SIG-M5 (cell line): Measurements from ENCODE around the gene C10orf105.

Experiments
- DNase-seq: peaks from one replicate; lab custom pipeline; 2025; lab: John Stamatoyannopoulos, UW

Gene C10orf105

DNA sequence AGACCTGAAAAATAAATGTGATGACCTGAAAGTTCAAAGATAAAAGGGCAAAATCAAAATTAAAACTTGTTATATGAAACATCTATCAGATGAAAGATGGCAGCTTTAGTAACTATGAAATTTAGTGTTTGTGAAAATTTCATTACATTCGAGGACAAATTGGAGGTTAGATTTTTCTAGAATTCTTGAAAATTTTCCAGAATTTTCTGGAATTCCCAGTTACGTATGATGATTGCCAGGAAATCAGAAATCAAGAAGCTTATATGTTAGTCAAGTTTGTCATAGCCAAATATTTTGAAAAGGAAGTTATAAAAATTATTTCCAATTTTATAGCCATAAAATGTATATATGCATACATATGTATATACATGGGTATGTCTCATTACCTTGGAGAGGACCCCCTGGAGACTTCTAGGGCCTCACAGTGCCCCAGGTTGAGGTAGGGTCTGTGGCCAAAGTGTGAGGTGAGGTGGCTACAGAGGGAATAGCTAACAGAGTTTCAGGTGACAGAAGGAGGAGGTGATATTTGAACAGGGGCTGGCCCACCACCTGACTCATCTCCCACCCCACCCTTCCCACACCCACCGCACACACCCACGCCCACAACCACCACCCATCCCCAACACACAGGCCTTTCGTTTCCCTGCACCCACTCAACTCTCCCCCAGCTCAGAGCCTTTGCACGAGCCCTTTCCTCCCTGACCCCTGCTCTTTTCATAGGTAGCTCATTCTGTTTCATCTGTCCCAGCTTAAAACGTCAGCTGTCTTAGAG, 21.5 kb downstream of the C10orf105 start:
- DNase-seq = no peak

DNA sequence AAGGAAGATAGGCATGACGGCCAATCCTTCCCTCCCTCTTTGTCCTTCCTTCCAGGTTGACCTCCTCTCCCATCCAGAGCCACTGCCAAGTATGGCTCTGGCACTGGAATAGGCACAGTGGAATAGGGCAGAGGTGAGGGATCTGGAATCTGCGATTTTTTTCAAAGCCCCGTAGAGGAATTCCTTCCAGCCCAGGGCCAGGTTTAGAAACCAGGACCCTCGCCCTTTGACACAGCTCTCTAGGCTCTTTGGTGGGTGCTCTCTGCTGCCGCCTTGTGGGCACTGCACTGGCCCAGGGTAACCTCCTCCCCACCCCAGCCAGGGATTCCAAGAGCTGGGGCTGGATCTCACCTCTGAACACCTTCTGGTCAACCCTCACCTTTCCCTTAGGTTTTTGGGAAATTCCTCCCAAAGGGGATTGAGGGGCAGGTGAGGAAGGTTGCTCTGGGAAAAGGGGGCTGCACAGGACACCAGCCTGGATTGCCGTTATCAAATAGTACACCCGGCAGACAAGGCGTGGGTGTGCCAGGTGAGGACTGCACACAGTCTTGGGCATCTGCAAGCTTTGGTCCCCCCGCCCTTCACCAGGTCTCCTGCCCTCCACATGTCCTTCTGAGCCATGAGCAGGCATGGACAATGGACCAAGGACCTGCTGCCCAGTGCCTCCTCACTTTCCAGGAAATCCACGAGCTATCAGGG, 22.8 kb downstream of the C10orf105 start:
- DNase-seq = no peak

- DNase-seq = no peak
These were observed 23.8 kb downstream of the C10orf105 start for GRCh38 chr10:71695502-71696476.

GRCh38 chr10:71694567-71694968, 25.0 kb downstream of the C10orf105 start:
- peak; percentile 51 for DNase-seq

DNA sequence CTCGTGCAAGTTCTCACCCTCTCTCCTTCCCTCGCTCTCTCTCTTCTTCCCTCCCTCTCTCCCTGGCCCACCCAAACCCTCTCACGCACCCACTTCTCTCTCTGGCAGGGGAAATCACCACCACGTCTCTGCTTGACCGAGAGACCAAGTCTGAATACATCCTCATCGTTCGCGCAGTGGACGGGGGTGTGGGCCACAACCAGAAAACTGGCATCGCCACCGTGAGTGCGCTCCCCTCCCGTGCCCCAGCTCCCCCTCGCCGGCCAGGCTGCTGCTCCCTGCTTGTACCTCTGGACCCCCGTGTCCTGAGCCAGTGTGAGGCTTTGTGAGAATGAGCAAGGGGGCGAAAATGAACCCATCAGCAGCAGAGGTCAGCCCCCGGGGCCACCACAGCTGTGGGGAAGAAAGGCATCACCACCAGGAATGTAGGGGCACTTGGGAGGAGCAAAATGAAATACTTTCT, 25.5 kb downstream of the C10orf105 start:
- no peak for DNase-seq

DNA sequence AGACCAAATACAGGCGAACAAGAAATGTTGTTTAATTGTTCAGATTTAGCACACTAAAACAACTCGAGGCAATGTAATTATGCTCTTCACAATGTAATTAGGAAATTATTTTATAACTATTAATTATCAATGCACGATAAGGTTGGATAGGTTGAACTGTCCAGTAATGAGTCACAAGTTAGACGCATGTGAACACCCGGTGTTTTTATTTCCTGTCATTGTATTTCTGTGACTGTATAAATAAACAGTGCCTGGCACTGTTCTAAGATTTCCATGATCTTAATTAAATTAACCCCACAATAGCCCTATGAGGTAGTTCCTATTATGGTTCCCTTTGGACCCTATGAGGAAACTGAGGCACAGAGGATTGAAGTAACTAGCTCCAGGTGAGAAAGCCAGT, 26.2 kb downstream of the C10orf105 start:
- DNase-seq = no peak

DNA sequence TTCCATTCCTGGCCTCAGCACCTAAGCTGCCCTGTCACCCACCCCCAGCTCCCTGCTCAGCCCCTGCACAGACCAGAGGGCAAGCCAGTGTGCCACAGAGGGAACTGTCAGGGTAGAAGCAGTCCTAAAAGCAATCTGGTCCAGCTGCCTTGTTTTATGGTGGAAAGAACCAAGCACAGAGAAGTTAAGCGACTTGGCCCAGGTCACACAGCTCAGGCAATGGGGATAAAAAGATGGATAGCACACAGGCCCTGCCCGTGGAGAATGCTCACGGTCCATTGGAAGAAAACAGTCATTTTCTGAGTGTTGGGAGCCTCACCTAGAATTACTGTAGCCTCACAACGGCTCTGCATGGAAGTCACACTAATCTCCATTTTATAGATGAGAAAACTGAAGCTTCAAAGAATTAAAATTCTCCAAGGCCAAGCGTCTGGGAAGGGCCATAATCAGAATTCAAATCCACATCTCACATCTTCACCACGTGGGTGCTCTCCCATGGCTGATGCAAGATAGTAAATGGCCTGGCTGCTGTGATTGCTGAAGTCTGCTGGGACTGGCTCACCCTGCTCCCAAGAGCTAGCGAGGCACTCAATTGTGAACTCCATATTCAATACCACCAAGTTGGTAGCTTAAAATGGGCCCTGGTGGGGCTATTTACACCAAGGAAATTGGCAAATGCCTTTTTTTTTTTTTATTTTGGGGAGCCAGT, 26.8 kb downstream of the C10orf105 start:
- no peak for DNase-seq

- DNase-seq = no peak
These were observed 28.2 kb downstream of the C10orf105 start for GRCh38 chr10:71691405-71691804.

GRCh38 chr10:71690094-71690720, 29.4 kb downstream of the C10orf105 start:
- no peak for DNase-seq

GRCh38 chr10:71688256-71688655, 31.3 kb downstream of the C10orf105 start:
- DNase-seq = no peak

GRCh38 chr10:71687480-71687879, 32.1 kb downstream of the C10orf105 start:
- no peak for DNase-seq

DNA sequence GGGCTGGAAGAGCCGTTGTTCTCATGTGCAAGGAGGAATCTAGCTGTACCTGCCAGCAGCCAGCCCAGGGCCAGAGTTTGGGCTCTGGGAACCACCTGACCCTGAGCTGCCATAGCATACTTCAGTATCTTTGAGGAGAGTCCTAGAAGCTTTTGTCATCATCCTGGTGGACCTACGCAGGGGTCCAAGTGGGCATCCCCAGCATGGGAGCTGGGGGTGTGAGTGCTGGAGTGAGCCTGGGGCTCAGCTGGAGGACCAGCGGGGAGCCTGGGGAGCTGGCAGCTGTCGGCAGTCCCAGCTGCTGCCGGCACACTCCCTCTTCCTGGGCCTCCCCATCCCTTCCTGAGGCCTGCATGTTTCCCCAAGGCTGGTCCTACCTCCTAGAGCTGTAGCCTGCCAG, 32.5 kb downstream of the C10orf105 start:
- DNase-seq = no peak

GRCh38 chr10:71685554-71686232, 33.9 kb downstream of the C10orf105 start:
- DNase-seq = no peak

DNA sequence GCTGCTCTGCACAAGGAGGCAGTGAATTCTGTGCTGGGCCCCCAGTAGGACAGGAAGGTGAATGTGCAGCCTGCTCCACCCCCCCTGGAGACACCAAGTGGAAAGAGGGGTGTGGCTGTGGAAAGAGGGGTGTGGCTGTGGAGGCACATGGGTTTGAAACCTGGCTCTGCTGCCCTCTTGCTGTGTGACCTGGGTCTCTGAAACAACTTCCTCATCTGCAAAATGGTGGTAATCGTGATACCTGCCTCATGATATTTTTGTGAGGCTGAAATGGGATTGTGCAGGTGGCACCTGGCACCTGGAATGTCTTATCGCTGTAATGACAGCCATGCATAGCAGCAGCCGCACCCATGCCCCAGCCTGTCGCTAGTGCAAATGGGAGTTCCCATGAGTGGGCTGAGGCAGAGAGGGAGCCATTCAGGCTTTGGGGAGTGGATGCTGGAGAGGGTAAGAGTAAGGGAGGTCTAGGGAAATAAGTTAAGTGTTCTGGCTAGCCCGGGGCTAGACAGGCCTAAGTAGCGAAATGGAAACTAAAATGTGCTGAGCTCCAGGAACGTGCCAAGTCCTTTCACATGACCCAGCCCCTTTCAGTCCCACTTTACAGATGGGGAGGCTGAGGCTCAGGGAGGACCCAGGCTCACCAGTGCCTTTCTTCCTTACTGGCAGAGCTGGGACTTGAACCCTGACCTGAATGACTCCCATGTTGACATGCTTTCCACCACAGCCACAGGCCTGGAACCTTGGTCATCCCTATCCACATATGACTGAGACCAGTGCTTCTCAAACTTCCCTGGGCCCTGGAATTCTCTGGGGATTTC, 35.0 kb downstream of the C10orf105 start:
- no peak for DNase-seq

DNA sequence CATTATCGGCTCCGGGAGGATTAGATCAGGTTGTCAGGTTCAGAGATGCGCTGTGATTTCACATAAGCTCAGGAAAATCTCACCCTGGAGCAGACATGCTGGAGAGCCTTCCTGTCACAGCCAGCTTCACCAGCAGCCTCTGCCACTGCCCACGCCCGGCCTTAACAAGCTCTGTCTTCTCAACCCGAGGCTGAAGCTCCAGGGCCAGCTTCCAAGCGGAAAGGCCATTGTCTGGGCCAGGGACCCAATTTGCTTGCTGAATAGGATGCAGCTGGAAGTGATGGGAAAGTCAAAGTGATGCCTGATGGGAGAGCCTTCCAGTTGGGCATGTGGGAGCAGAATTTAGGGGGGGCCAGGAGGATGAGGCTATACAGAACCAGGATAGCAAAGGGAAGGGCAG, 36.3 kb downstream of the C10orf105 start:
- no peak for DNase-seq

DNA sequence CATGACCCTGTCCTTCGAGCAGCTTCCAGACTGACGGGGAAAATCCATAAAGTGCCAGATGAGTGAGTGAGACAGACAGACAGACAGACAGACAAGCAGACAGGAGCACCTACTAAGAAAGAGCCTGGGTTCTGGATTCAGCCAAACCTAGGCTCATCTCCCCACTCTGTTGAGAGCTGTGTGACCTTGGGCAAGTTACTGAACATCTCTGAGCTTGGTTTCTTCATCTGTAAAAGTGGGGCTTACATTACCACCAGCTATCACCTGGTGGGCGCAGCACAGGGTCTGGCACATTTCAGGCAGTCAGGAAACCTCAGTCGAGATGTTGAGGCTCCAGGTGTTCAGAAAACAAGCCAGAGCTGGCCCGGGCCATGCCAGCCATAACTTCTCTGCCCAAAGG, 37.6 kb downstream of the C10orf105 start:
- DNase-seq = no peak

- no peak for DNase-seq
These were observed 40.2 kb downstream of the C10orf105 start for GRCh38 chr10:71679425-71679824.

- no peak for DNase-seq
These were observed 41.3 kb downstream of the C10orf105 start for GRCh38 chr10:71678057-71678805.

GRCh38 chr10:71677261-71677660, 42.3 kb downstream of the C10orf105 start:
- no peak for DNase-seq
